HEK293 (cell line): ENCODE data around the gene CARD14.
"Not testable (repeated sequence)": the region's sequence is repeated elsewhere in the genome, so short reads cannot be mapped to it uniquely, and the experiment has no call there.

Experiments
- ZBTB8A ChIP-seq: fragments of 450-650 bp; formaldehyde crosslinking; IDR thresholded peaks from 2 replicates; pipeline ENCODE4 v1.5.1; 2016; ENCODE audit warnings: missing biosample characterization, missing genetic modification characterization
- ZNF513 ChIP-seq: fragments of 450-650 bp; IDR thresholded peaks from 2 replicates; pipeline ENCODE4 v1.5.1; 2018; ENCODE audit warnings: missing biosample characterization, missing genetic modification characterization
- ZSCAN30 ChIP-seq: fragments of 450-650 bp; IDR thresholded peaks from 2 replicates; pipeline ENCODE4 v1.5.1; 2018; ENCODE audit warnings: missing biosample characterization, mild to moderate bottlenecking, missing genetic modification characterization, moderate library complexity

GRCh38 chr17:80199295-80199694 is 29.5 kb downstream of the CARD14 start:
- not testable (repeated sequence) for TF ChIP-seq ZNF513 (tag by site-specific recombination); ZSCAN30 (tag by site-specific recombination); ZBTB8A
